ENCODE data around the gene CADM2. TPM values are rescaled to one million over a fixed set of nuclear protein-coding genes. Genes with fewer than 3 reads are reported as not detected.

The CADM2 gene
- total and polyA plus RNA-seq, 2 donors (not counting 3 experiments of a cell fraction or from before 2014, with no cell fraction given): not detected

GRCh38 chr3:85474241-85474640, 515.5 kb downstream of the CADM2 start:
- TF ChIP-seq EZH2 (IDR thresholded peaks at IDR 0.05; ENCODE audit: borderline replicate concordance, low read depth, low read length, severe bottlenecking): no peak
- TF ChIP-seq MAX (IDR thresholded peaks at IDR 0.05; ENCODE audit: insufficient read depth, insufficient read length): no peak
- no peak for TF ChIP-seq FOS (IDR thresholded peaks at IDR 0.05; ENCODE audit: borderline replicate concordance, insufficient read depth, low read length)
- TF ChIP-seq JUN (IDR thresholded peaks at IDR 0.05; ENCODE audit: borderline replicate concordance, insufficient read depth, insufficient read length, low read depth): no peak
- TF ChIP-seq MYC (IDR thresholded peaks at IDR 0.05; ENCODE audit: low read depth, low read length): no peak
- no peak for TF ChIP-seq POLR2AphosphoS5 (IDR thresholded peaks at IDR 0.05; ENCODE audit: insufficient read depth, low read depth, low read length)
- no peak for TF ChIP-seq CTCF (IDR thresholded peaks at IDR 0.05; ENCODE audit: extremely low read depth in 1 of 2, insufficient read depth in 1 of 2, low read depth in 1 of 2, low read length in 2 of 2)
- TF ChIP-seq POLR2A (IDR thresholded peaks at IDR 0.05; ENCODE audit: low read depth, low read length): no peak
- TF ChIP-seq GATA2 (IDR thresholded peaks at IDR 0.05; ENCODE audit: insufficient read depth, insufficient read length, low read depth, low read length): no peak
- H3K27me3 ChIP-seq (ENCODE audit: control insufficient read depth in 2 of 2, insufficient read depth in 2 of 2, low read length in 2 of 2): no peaks in the 10 kb centered on the region
- POLR2A ChIA-PET: no interaction called here
- CTCF ChIA-PET: no interaction called here
- H4K20me1 ChIP-seq (replicated peaks; ENCODE audit: control insufficient read depth, extremely low read depth, insufficient read depth, low read length): no peaks in the 10 kb centered on the region
- intact Hi-C loops (cut with micrococcal nuclease) (no loop called here), dilution Hi-C loops (cut with MboI; ENCODE audit: extremely low pct_ligation_motif_present, low sequenced_read_pairs) (no loop called here)
- H2AFZ ChIP-seq (ENCODE audit: low read depth, low read length): no peak overlapping the region
- BruUV-seq (replicated peaks): no TSS peak
- H3K9me1 ChIP-seq (replicated peaks; ENCODE audit: control insufficient read depth, extremely low read depth, insufficient read depth, low read length): no peaks in the 10 kb centered on the region
- H3K27ac ChIP-seq (ENCODE audit: insufficient read depth, low read depth, low read length): no peak overlapping the region
- DNase-seq (ENCODE audit: low read depth, low spot score) (no peak), FAIRE-seq (no peak)
- H3K4me1 ChIP-seq (ENCODE audit: control insufficient read depth, extremely low read depth, insufficient read depth, low read length): no peaks in the 10 kb centered on the region
- no peak overlapping the region for H3K9ac ChIP-seq (replicated peaks; ENCODE audit: extremely low read depth, insufficient read depth, low read length)
- H3K4me3 ChIP-seq (replicated peaks in 1 of 3; ENCODE audit: insufficient read depth in 1 of 3, low read depth in 1 of 3, low read length in 3 of 3): no peak overlapping the region
- H3K36me3 ChIP-seq (ENCODE audit: control insufficient read depth in 2 of 2, extremely low read depth in 1 of 2, insufficient read depth in 2 of 2, low read length in 2 of 2): no peaks in the 10 kb centered on the region
- no peaks in the 10 kb centered on the region for H3K79me2 ChIP-seq (ENCODE audit: control insufficient read depth, insufficient read depth, low read length)
- H3K4me2 ChIP-seq (ENCODE audit: insufficient read depth, low read length): no peak overlapping the region
- no peaks in the 10 kb centered on the region for H3K9me3 ChIP-seq (replicated peaks; ENCODE audit: control insufficient read depth, insufficient read depth, low read length)
